Hepatic stellate cell (primary cell): ENCODE data around the gene RIPOR3.

Source experiments
- DNase-seq: peaks from one replicate; pipeline ENCODE4 v3.0.0; 2011; ENCODE audit warnings: low spot score

The RIPOR3 gene

GRCh38 chr20:50690650-50691572 lies at the start of gene RIPOR3:
Gene RIPOR3 (minus strand): TSS chr20:50691542. CDS start chr20:50691128, 414 bp downstream.
- DNase-seq = peak; percentile 64

DNA sequence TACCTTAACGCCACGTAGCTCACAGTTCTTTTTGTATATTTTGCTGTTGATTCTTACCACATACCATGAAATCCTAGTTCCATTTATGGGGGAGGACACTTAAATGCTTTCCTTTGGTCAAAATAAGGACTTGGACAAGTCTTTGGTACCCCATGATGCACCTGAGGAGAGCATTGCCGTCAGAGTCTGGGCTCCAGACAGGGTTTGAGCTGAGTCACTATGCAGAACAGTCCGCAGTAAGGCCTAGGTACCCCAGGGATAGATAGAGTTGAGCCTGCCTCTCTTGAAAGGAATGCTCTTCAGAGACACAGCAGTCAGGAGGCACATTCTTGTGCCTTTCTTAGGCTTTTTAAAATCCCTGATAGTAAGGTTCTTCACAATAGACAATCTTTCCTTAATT lies 46.0 kb upstream of the RIPOR3 start:
- no peak for DNase-seq

- no peak for DNase-seq
Measured at GRCh38 chr20:50735813-50736212, 44.5 kb upstream of the RIPOR3 start.

DNA sequence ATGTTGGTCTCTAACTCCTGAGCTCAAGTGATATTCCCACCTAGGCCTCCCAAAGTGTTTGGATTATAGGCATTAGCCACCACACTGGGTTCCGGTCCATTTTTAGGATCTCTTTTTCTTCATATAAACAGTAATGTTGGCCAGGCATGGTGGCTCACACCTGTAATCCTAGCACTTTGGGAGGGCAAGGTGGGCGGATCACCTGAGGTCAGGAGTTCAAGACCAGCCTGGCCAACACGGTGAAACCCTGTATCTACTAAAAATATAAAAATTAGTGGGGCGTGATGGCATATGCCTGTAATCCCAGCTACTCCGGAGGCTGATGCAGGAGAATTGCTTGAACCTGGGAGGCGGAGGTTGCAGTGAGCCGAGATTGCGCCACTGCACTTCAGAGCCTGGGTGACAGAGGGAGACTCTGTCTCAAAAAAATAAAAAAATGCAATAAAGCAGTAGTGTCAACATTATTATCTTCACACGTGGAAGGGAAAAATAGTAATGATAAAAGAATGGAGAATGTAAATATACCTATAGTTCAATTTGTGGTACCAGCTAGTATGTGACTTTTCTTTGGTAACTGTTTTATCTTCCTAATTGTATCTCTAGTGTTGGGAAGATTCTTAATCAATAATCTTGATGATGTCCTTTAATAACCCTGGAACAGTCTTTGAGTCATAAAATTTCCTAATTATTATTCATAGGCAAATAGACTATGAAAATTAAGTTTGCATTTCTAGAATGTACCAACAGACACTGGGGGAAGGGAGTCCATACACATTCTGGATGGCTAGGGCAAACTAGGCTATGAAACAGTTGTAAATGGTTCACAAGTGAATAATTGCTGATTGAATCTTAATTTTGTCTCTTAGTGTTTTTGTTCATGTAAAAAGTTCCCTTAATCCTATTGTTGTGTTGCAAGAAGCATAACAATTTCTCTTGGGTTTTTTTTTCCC lies 43.7 kb upstream of the RIPOR3 start:
- no peak for DNase-seq

GRCh38 chr20:50733644-50734349 lies 42.5 kb upstream of the RIPOR3 start:
- no peak for DNase-seq

DNA sequence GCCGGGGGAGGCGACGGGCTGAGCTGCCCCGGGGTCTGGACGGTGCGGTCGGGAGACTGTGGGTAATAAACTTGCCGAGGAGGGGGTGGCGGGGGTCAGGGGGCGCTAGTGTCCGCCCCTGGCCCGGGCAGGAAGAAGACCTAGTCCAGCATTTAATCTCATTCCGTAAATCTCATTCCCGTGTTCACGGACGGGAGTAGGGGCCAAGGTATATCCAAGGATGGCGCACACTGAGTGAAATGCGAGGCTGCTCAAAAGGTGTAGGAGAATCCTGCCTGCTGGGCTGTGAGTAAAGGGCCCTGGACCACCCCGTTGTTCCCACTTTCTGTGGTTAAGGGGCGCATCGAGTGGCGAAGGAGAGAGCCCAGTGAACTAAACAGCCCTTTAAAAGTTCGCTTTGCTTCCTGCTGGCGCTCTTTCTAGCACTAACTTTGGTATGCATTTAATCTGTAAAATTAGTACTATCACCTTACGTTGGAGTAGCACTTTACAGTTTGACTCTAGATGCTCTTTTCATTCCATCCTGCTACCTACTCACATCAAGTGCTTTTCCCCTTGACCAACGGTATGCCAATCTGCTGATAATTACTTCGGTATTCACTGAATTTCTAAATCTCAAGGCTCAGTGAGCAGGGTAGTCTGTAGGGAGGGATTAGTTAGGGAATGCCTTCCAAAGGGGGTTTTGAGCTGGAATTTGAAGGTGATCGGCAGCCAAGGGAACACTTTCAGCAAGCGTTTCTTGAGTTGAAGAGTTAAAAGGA lies 40.8 kb upstream of the RIPOR3 start:
- no peak for DNase-seq

GRCh38 chr20:50731055-50731929 lies 40.0 kb upstream of the RIPOR3 start, which contains the start of gene PARD6B:
Gene PARD6B (plus strand): TSS chr20:50731580. CDS start chr20:50731787, 207 bp downstream.
- peak; percentile 98 for DNase-seq

- no peak for DNase-seq
Measured at GRCh38 chr20:50730765-50731054, 39.4 kb upstream of the RIPOR3 start.

DNA sequence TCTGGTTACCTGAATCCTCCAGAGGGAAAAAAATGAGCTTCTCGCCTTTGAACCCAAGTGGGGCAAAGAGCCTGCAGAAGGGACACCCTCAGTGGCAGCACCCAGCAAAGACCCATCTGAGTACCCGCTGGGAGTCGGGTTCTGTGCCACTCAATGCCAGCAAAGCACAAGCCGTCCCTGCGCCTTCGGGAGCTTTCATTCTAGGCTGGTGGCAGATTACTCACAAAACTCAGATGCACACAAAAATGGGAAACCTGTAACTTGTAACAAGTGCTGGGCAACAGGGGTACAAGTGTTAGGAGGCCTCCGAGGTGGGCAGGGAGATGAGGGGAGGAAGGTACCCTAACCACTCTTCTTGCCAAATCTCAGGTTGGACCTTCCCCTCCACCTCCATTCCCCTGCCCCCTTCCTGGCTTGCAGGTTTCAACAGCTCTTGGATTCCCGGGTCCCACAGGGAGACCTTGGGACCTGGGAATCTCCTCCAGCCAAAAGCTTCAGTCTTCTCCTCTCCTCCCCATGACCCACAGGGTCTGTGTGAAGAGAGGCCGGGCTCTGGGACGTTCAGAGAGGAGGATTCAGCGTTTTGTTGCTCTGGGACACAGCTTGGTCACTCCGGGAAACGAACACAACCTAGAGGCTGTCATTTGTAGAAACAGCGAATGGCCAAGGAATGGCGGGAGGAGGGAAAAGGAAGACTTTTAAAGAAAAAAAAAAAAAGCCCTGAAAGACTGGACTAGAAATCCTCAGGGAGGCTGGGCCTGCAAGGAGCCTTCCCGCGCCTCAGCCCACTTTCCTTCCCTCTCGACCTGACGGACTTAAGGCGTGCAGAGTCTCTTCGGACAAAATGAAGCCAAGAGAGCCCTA lies 38.8 kb upstream of the RIPOR3 start:
- peak; percentile 78 for DNase-seq

- no peak for DNase-seq
Measured at GRCh38 chr20:50728981-50729874, 37.9 kb upstream of the RIPOR3 start.

- DNase-seq = no peak
Measured at GRCh38 chr20:50728486-50728980, 37.2 kb upstream of the RIPOR3 start.

GRCh38 chr20:50727792-50728485 lies 36.6 kb upstream of the RIPOR3 start:
- DNase-seq = no peak

DNA sequence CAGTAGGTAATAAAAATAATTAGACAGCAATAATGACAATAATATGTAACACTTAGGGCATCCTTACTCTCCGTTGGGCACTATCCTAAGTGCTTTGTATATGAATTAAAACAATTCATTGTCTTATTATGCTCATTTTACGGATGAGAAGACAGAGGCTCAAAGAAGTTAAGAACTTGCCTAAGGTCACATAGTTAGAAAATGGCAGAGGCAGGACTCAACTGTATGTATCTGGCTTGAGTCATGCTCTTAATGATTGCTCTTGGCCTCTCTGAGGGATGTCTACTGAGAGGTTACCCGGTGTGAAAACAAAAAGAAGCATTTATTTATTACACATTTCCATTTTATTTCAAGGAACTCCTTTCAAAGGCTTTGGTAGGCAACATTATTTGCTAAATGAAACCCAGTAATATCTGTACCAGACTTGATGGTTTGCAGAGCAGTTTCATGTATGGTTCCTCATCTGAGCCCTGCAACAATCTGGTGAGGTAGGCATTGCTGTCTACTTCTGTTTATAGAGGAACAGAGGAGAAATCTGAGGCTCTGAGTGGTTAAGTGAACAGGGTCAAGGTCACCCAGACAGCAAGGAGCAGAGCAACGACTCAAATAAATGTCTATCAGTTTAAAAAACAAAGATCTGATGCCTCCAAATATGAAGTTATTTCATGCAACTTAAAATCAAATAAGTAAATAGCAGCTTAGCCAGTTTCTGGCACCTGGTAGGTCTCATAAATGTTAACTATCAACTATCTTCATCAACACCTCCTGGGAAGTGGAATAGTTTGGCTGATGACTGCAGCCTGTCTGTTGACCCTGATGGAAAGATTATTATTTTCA lies 35.8 kb upstream of the RIPOR3 start:
- no peak for DNase-seq

DNA sequence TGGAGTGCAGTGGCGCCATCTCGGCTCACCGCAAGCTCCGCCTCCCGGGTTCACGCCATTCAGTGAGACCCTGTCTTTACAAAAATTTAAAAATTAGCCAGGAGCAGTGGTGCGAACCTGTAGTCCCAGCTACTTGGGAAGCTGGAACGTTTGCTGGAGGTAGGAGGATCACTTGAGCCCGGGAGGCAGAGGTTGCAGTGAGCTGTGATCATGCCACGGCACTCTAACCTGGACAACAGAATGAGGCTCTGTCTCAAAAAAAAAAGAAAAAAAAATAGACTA lies 34.3 kb upstream of the RIPOR3 start:
- no peak for DNase-seq

DNA sequence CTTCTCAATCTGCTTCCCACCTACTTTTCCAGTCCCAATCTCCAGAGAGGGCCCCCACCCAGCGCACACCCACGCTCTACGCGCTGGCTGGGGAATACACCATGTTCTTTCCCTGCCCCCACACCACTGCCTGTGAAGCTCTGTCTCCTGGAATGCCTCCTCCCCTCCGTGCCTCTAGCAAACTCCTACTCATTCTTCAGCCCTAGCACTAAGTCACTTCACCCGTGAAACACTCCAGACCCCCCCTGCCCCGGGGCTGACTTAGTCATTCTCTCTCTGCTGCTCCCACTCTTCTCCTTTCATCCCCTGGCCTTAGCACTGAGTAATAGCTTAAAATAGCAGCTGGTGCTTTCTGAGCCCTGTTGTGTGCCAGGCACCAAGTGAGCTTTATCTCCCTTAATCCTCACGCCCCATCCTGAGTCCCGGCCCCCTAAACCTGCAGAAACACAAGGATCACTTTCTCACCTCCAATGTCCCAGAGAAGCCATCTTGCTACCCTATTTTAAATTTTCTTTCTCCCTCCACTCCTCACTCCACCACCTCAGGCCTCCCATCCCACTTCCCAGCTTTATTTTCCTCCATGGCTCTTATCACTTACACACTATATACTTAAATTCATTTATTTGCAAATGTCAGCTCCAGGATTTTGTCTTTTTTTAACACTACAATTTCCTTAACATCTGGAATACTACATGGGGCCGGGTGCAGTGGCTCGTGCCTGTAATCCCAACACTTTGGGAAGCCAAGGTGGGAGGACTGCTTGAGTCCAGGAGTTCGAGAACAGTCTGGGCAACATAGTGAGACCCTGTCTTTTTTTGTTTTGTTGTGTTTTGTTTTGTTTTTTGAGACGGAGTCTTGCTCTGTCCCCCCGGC lies 33.7 kb upstream of the RIPOR3 start:
- peak; percentile 93 for DNase-seq
